ENCODE results near the gene TNFRSF13B. TPM values are rescaled to one million over a fixed set of nuclear protein-coding genes. Genes with fewer than 3 reads are reported as not detected.
"Not testable (repeated sequence)": the region's sequence is repeated elsewhere in the genome, so short reads cannot be mapped to it uniquely, and the experiment has no call there.

TNFRSF13B gene
- total RNA-seq, 1 donor from 2014 or later, result not detected

- H3K27me3 Mint-ChIP-seq, result peaks cover 11% of the 10 kb centered on the region
- H3K9me3 Mint-ChIP-seq (ENCODE audit: low read depth); H3K36me3 Mint-ChIP-seq (ENCODE audit: insufficient read depth); H3K4me3 Mint-ChIP-seq (ENCODE audit: low read depth); DNase-seq (ENCODE audit: low spot score, unreplicated experiment); H3K27ac Mint-ChIP-seq; H3K4me1 Mint-ChIP-seq (ENCODE audit: low read depth): not testable (repeated sequence)
Observed at GRCh38 chr17:17011043-17011907, 39.4 kb upstream of the TNFRSF13B start.

- H3K27ac Mint-ChIP-seq; H3K36me3 Mint-ChIP-seq (ENCODE audit: insufficient read depth); DNase-seq (ENCODE audit: low spot score, unreplicated experiment); H3K4me3 Mint-ChIP-seq (ENCODE audit: low read depth); H3K9me3 Mint-ChIP-seq (ENCODE audit: low read depth); H3K4me1 Mint-ChIP-seq (ENCODE audit: low read depth): not testable (repeated sequence)
- H3K27me3 Mint-ChIP-seq, result peaks cover 11% of the 10 kb centered on the region
Observed at GRCh38 chr17:17010545-17011034, 38.7 kb upstream of the TNFRSF13B start.

- H3K9me3 Mint-ChIP-seq (ENCODE audit: low read depth); H3K36me3 Mint-ChIP-seq (ENCODE audit: insufficient read depth); DNase-seq (ENCODE audit: low spot score, unreplicated experiment); H3K27ac Mint-ChIP-seq; H3K4me1 Mint-ChIP-seq (ENCODE audit: low read depth); H3K4me3 Mint-ChIP-seq (ENCODE audit: low read depth): not testable (repeated sequence)
- peaks cover 12% of the 10 kb centered on the region for H3K27me3 Mint-ChIP-seq
Observed at GRCh38 chr17:17009972-17010371, 38.1 kb upstream of the TNFRSF13B start.

DNA sequence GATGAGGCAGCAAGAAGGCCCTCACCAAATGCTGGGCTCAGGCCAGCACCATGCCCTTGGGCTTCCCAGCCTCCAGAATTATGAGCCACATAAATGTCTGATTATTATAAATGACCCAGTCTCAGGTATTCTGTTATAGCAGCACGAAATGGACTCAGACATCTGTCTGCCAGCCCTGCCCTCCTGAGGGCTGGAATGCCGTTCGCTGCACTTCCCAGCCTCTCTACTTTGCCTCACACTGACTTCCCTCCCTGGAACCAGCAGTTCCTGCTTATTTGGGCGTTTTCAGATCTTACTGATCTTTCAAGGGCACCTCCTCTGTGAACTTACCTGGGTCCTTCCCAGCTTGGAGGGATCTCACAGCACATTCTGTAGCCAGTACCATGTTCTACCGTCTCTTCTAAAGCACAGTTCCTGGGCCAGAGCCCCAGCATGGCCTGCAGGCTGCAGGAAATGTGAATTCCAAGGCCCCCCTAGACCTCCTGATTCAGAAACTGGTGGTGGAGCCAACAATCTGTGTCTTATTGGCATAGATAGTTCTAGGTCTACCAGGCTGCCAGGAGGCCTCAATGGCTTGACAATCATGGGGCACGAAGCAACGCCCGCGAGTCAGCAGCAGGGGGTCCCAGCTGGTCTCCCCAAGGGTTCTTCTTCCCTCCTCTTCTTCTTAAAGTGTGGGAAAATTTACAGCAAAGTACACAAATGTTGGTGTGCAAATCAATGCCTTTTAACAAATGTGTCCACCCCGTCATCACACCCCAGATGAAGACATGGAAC, 36.9 kb upstream of the TNFRSF13B start:
- peaks cover 13% of the 10 kb centered on the region for H3K27me3 Mint-ChIP-seq
- H3K4me3 Mint-ChIP-seq (ENCODE audit: low read depth); H3K4me1 Mint-ChIP-seq (ENCODE audit: low read depth); H3K9me3 Mint-ChIP-seq (ENCODE audit: low read depth); H3K36me3 Mint-ChIP-seq (ENCODE audit: insufficient read depth); DNase-seq (ENCODE audit: low spot score, unreplicated experiment); H3K27ac Mint-ChIP-seq: not testable (repeated sequence)

GRCh38 chr17:17007891-17008290, 36.0 kb upstream of the TNFRSF13B start:
- H3K9me3 Mint-ChIP-seq (ENCODE audit: low read depth); H3K27ac Mint-ChIP-seq; H3K4me3 Mint-ChIP-seq (ENCODE audit: low read depth); DNase-seq (ENCODE audit: low spot score, unreplicated experiment); H3K36me3 Mint-ChIP-seq (ENCODE audit: insufficient read depth); H3K4me1 Mint-ChIP-seq (ENCODE audit: low read depth): not testable (repeated sequence)
- peaks cover 15% of the 10 kb centered on the region for H3K27me3 Mint-ChIP-seq

- not testable (repeated sequence) for H3K4me1 Mint-ChIP-seq (ENCODE audit: low read depth); H3K27ac Mint-ChIP-seq; DNase-seq (ENCODE audit: low spot score, unreplicated experiment); H3K36me3 Mint-ChIP-seq (ENCODE audit: insufficient read depth); H3K9me3 Mint-ChIP-seq (ENCODE audit: low read depth); H3K4me3 Mint-ChIP-seq (ENCODE audit: low read depth)
- H3K27me3 Mint-ChIP-seq, result peaks cover 17% of the 10 kb centered on the region
Observed at GRCh38 chr17:17004997-17005614, 33.2 kb upstream of the TNFRSF13B start.

DNA sequence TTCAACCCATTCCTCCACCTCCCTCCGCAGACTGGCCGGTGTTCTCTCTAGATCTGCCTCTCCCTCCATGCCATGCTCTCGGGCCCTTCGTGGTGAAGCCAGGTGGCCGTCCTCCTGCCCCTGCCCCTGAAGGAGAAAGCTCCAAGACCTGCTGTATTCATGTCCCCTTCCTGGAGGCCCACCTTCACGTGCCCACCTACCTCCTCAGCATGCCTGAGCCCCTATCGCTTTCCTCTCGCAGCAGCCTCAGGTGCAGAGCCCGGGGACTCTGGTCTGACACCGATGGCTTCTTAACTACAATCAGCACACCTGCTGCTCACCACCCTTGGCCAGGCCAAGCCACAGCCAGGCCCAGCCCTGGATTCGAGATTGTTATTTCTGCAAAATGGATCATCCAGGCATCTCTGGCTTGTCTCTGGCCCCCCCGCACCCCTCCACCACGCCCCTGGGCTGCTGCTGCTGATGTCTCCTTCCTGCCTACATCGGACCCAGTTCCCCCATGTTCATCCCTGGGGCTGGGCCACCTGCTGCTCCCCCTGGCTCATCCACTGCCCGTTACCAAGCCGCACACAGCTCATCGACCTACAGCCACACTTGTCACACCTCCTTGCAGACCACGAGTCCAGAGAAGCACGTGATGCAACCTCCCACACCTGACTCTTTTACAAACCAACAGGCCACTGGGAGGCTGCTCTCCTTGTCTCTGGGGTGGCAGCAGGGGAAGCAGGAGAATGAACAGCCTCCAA, 32.5 kb upstream of the TNFRSF13B start:
- Mint-ChIP-seq H3K4me3 (ENCODE audit: low read depth) (no peak overlapping the region), H3K36me3 (ENCODE audit: insufficient read depth) (no peaks in the 10 kb centered on the region), H3K27ac (no peak overlapping the region), H3K9me3 (ENCODE audit: low read depth) (no peaks in the 10 kb centered on the region), H3K4me1 (ENCODE audit: low read depth) (no peaks in the 10 kb centered on the region), H3K27me3 (peaks cover 18% of the 10 kb centered on the region)
- TF ChIP-seq, protein P1, sequence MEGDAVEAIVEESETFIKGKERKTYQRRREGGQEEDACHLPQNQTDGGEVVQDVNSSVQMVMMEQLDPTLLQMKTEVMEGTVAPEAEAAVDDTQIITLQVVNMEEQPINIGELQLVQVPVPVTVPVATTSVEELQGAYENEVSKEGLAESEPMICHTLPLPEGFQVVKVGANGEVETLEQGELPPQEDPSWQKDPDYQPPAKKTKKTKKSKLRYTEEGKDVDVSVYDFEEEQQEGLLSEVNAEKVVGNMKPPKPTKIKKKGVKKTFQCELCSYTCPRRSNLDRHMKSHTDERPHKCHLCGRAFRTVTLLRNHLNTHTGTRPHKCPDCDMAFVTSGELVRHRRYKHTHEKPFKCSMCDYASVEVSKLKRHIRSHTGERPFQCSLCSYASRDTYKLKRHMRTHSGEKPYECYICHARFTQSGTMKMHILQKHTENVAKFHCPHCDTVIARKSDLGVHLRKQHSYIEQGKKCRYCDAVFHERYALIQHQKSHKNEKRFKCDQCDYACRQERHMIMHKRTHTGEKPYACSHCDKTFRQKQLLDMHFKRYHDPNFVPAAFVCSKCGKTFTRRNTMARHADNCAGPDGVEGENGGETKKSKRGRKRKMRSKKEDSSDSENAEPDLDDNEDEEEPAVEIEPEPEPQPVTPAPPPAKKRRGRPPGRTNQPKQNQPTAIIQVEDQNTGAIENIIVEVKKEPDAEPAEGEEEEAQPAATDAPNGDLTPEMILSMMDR (IDR thresholded peaks at IDR 0.05; ENCODE audit: unreplicated experiment), result no peak
- no peak for DNase-seq (ENCODE audit: low spot score, unreplicated experiment)

DNA sequence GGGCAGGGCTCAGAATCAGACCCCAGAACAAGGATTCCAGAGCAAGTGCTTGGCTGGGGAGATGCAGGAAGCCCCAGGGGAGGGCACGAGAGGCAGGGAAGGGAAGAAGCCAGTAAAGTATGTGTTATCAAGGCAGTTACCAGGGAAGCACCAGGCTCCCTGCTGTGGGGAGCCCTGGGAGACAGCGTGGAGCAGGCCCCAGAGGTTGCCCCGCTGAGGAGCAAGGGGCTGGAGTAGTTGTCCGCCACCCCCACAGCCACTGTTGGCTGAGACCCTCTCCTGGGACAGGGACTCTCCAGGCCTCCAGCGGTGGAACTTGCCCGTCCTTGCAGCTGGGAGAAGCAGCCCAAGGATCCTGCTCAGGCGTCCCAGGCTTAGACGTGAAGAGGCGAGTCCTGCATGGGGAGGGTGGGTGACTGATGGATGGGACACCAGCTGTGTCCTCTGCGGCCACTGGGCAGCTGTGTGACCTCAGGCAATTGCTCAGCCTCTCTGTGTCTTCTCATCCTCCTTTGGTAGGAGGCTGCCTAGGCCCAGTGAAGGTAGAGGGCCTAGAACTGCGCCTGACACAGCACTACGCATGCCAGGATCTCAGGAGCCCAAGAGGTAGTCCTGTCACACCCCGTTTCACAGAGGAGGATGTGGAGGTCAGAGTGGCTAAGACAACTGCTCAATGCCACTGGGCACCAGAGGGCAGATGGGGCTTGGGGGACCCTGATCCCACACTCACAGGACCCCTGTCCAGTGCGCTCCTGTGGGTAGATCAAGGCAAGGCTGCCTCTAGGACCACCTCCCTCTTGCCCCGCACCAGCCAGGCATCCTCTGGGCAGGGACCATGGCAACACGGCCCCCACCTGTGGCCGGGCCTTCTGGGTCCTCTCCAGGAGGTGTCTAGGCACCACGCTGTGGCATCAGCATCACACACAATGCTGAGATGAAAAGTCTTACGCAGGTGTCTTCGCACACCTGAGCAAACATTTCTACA, 31.1 kb upstream of the TNFRSF13B start:
- not testable (repeated sequence) for H3K36me3 Mint-ChIP-seq (ENCODE audit: insufficient read depth); H3K27ac Mint-ChIP-seq; H3K4me3 Mint-ChIP-seq (ENCODE audit: low read depth); H3K9me3 Mint-ChIP-seq (ENCODE audit: low read depth); DNase-seq (ENCODE audit: low spot score, unreplicated experiment); H3K4me1 Mint-ChIP-seq (ENCODE audit: low read depth)
- H3K27me3 Mint-ChIP-seq, result peaks cover 18% of the 10 kb centered on the region

All from progenitor cell of endocrine pancreas (in vitro differentiated cells).